HEK293 (cell line): ENCODE data around the gene PLCL1.

Experiments
- CTCF ChIA-PET: fragments of 350-600 bp; formaldehyde crosslinking; extraction: SDS; loops from one replicate; lab custom pipeline; 2021; ENCODE audit warnings: antibody characterized with exemption; lab: Yijun Ruan, JAX
- POLR2A ChIA-PET: fragments of 300-600 bp; formaldehyde crosslinking; extraction: SDS; loops from one replicate; lab custom pipeline; 2020; ENCODE audit warnings: antibody characterized with exemption, inconsistent platforms; lab: Yijun Ruan, JAX
- H3K27ac ChIP-seq: fragments of 200-500 bp; sonication (Bioruptor generic); 2 replicates; pipeline ENCODE4 v1.5.1; 2014; ENCODE audit warnings: low read depth, low read length, control low read depth, inconsistent platforms; ENCODE audit errors: extremely low read depth
- H3K36me3 ChIP-seq, 2 experiments: fragments of 200-500 bp in 1 of 2; sonication (Bioruptor generic) in 1 of 2; 1 replicate in 1 of 2; 2 replicates in 1 of 2; pipeline ENCODE4 v1.5.1; 2014 to 2017; ENCODE audit warnings: inconsistent platforms in 2 of 2, low read length in 2 of 2; ENCODE audit not compliant: control insufficient read depth in 2 of 2, insufficient read depth in 1 of 2
- H3K4me1 ChIP-seq: fragments of 200-500 bp; sonication (Bioruptor generic); 2 replicates; pipeline ENCODE4 v1.5.1; 2014; ENCODE audit warnings: mild to moderate bottlenecking, low read length, inconsistent platforms; ENCODE audit not compliant: control insufficient read depth, insufficient read depth
- H3K4me3 ChIP-seq: 2 replicates; pipeline ENCODE4 v1.5.1; 2011; ENCODE audit warnings: low read depth, mild to moderate bottlenecking, control low read depth, low read length, moderate library complexity
- H3K9me3 ChIP-seq: fragments of 200-500 bp; sonication (Bioruptor generic); 2 replicates; pipeline ENCODE4 v1.5.1; 2014; ENCODE audit warnings: low read depth, low read length, inconsistent platforms; ENCODE audit not compliant: control insufficient read depth, insufficient read depth
- FEZF1 ChIP-seq: fragments of 450-650 bp; formaldehyde crosslinking; IDR thresholded peaks from 2 replicates; pipeline ENCODE4 v1.5.1; 2016; ENCODE audit warnings: missing biosample characterization, missing genetic modification characterization
- KLF16 ChIP-seq: fragments of 450-650 bp; formaldehyde crosslinking; IDR thresholded peaks from 2 replicates; pipeline ENCODE4 v1.5.1; 2017; ENCODE audit warnings: missing biosample characterization, missing genetic modification characterization
- KLF7 ChIP-seq: fragments of 450-650 bp; formaldehyde crosslinking; IDR thresholded peaks from 2 replicates; pipeline ENCODE4 v1.5.1; 2016; ENCODE audit warnings: missing biosample characterization, missing genetic modification characterization, borderline replicate concordance
- SCRT2 ChIP-seq: fragments of 450-650 bp; formaldehyde crosslinking; IDR thresholded peaks from 2 replicates; pipeline ENCODE4 v1.5.1; 2016; ENCODE audit warnings: missing biosample characterization, missing genetic modification characterization
- ZBTB20 ChIP-seq: fragments of 450-650 bp; formaldehyde crosslinking; IDR thresholded peaks from 2 replicates; pipeline ENCODE4 v1.5.1; 2016; ENCODE audit warnings: missing biosample characterization, missing genetic modification characterization
- ZFHX2 ChIP-seq: fragments of 450-650 bp; formaldehyde crosslinking; conservative IDR thresholded peaks from 2 replicates; pipeline ENCODE4 v1.5.1; 2016; ENCODE audit warnings: missing biosample characterization, missing genetic modification characterization
- ZFP3 ChIP-seq: fragments of 450-650 bp; formaldehyde crosslinking; IDR thresholded peaks from 2 replicates; pipeline ENCODE4 v1.5.1; 2016; ENCODE audit warnings: low read depth, missing biosample characterization, missing genetic modification characterization
- ZNF112 ChIP-seq: fragments of 450-650 bp; formaldehyde crosslinking; IDR thresholded peaks from 2 replicates; pipeline ENCODE4 v1.5.0; 2017; ENCODE audit warnings: missing biosample characterization, missing genetic modification characterization
- ZNF133 ChIP-seq: fragments of 450-650 bp; formaldehyde crosslinking; IDR thresholded peaks from 2 replicates; pipeline ENCODE4 v1.5.1; 2016; ENCODE audit warnings: missing biosample characterization, missing genetic modification characterization
- ZNF140 ChIP-seq: fragments of 450-650 bp; formaldehyde crosslinking; IDR thresholded peaks from 2 replicates; pipeline ENCODE4 v1.5.1; 2016; ENCODE audit warnings: missing biosample characterization, missing genetic modification characterization
- ZNF157 ChIP-seq: fragments of 450-650 bp; formaldehyde crosslinking; IDR thresholded peaks from 2 replicates; pipeline ENCODE4 v1.5.1; 2016; ENCODE audit warnings: missing biosample characterization, missing genetic modification characterization
- ZNF16 ChIP-seq: fragments of 450-650 bp; formaldehyde crosslinking; IDR thresholded peaks from 2 replicates; pipeline ENCODE4 v1.5.1; 2016; ENCODE audit warnings: low read depth, missing biosample characterization, missing genetic modification characterization
- ZNF174 ChIP-seq: fragments of 450-650 bp; formaldehyde crosslinking; IDR thresholded peaks from 2 replicates; pipeline ENCODE4 v1.5.0; 2017; ENCODE audit warnings: missing biosample characterization, mild to moderate bottlenecking, missing genetic modification characterization
- ZNF248 ChIP-seq: fragments of 450-650 bp; formaldehyde crosslinking; IDR thresholded peaks from 2 replicates; pipeline ENCODE4 v1.5.1; 2017; ENCODE audit warnings: missing biosample characterization, missing genetic modification characterization
- ZNF266 ChIP-seq: fragments of 450-650 bp; formaldehyde crosslinking; IDR thresholded peaks from 2 replicates; pipeline ENCODE4 v1.5.1; 2016; ENCODE audit warnings: missing biosample characterization, missing genetic modification characterization, low read depth
- ZNF341 ChIP-seq: fragments of 450-650 bp; formaldehyde crosslinking; IDR thresholded peaks from 2 replicates; pipeline ENCODE4; 2016; ENCODE audit warnings: low read depth, missing biosample characterization, missing genetic modification characterization
- ZNF654 ChIP-seq: fragments of 450-650 bp; formaldehyde crosslinking; IDR thresholded peaks from 2 replicates; pipeline ENCODE4 v1.5.1; 2016; ENCODE audit warnings: low read depth, missing biosample characterization, missing genetic modification characterization
- ZNF677 ChIP-seq: fragments of 450-650 bp; IDR thresholded peaks from 2 replicates; pipeline ENCODE4 v1.5.0; 2018; ENCODE audit warnings: missing biosample characterization, mild to moderate bottlenecking, missing genetic modification characterization, moderate library complexity
- ZSCAN16 ChIP-seq: fragments of 450-650 bp; formaldehyde crosslinking; IDR thresholded peaks from 2 replicates; pipeline ENCODE4 v1.5.1; 2016; ENCODE audit warnings: missing biosample characterization, missing genetic modification characterization
- ZXDB ChIP-seq: fragments of 450-650 bp; formaldehyde crosslinking; IDR thresholded peaks from 2 replicates; pipeline ENCODE4 v1.5.1; 2016; ENCODE audit warnings: missing biosample characterization, missing genetic modification characterization
- TF ChIP-seq, protein P1 (sequence below): fragments of 450-650 bp; IDR thresholded peaks from 2 replicates; pipeline ENCODE4 v1.5.1; 2018; ENCODE audit warnings: missing biosample characterization, mild to moderate bottlenecking, missing genetic modification characterization
- TF ChIP-seq, protein P2 (sequence below): fragments of 450-650 bp; formaldehyde crosslinking; IDR thresholded peaks from 2 replicates; pipeline ENCODE4 v1.5.1; 2016; ENCODE audit warnings: missing biosample characterization, missing genetic modification characterization
- TF ChIP-seq, protein P3 (sequence below): fragments of 450-650 bp; formaldehyde crosslinking; IDR thresholded peaks from 2 replicates; pipeline ENCODE4 v1.5.1; 2016; ENCODE audit warnings: missing biosample characterization, missing genetic modification characterization

PLCL1 gene

DNA sequence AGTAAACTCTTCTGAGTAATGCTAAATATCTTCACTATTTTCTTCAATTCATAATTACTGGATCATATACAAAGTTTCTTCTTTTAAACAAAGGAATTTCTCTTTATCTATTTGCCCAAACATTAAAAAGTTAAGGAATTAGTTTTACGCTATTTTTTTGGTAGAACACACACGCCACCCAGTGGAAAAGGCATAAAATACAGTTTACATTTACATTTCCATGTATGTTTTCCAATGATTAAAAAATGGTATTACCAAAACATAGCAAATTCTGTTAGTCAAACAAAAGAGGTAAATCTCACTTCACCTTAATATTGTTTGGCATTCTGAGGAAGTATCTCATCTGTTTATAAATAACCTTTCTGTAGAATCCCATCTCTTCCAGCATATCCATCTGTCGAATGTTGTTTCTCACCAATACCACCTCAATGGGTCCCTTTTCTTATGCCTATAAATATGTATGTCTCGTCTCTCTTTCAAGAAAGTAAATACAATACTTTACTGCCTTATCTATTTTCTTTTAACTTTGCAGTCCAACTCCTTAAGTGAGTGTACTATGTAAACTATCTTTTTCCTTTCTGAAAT, 26.5 kb upstream of the PLCL1 start:
- Histone ChIP-seq H3K4me3 (no peak overlapping the region), H3K36me3 (no peaks in the 10 kb centered on the region)
- CTCF ChIA-PET, result interaction anchor here (0.6 to 2.8 kb wide), 8 partner anchors 60 to 665 kb away, joined by 3 to 11 read pairs (median 4); no protein-coding TSS in a partner anchor
- TF ChIP-seq ZNF157 (tag by site-specific recombination) (no peak), KLF7 (tag by site-specific recombination) (no peak), ZNF654 (tag by site-specific recombination) (peak; percentile 65)
- TF ChIP-seq, all 188 proteins: peak for 1
- POLR2A ChIA-PET, result interaction anchor here (0.6 kb wide), 1 partner anchor 987 kb away, joined by 4 read pairs; no protein-coding TSS in a partner anchor
- Histone ChIP-seq H3K9me3 (no peaks in the 10 kb centered on the region), H3K4me1 (no peaks in the 10 kb centered on the region), H3K27ac (no peak overlapping the region)

DNA sequence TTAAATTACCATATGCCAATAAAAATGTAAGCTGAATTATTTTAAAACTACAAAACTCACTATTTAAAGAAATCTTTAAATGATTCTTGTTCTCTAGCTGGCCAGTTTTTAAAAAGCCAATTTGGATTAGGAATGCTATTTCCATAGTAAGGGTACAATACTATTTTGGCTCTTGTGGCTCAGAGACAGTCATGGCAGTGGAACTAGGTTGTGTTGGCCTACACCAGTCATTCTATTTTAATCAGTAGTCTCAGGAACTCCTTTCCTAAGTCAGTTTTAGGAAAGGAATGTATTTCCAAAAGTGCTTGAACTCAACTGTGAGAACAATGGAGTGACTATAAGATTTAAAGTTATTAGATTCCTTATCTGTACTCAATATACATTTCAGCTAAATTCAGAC, 25.1 kb upstream of the PLCL1 start:
- no peaks in the 10 kb centered on the region for H3K9me3 ChIP-seq
- POLR2A ChIA-PET, result interaction anchor here (1.1 kb wide), 1 partner anchor 73 kb away, joined by 3 read pairs; no protein-coding TSS in a partner anchor
- TF ChIP-seq FEZF1 (tag by site-specific recombination) (no peak), ZNF140 (tag by site-specific recombination) (no peak)
- H3K27ac ChIP-seq, result no peak overlapping the region
- H3K36me3 ChIP-seq, result no peaks in the 10 kb centered on the region
- no peaks in the 10 kb centered on the region for H3K4me1 ChIP-seq
- H3K4me3 ChIP-seq, result no peak overlapping the region
- CTCF ChIA-PET, result interaction anchor here (0.7 to 2.8 kb wide), 6 partner anchors 14 to 1028 kb away, joined by 3 to 11 read pairs (median 3); no protein-coding TSS in a partner anchor

DNA sequence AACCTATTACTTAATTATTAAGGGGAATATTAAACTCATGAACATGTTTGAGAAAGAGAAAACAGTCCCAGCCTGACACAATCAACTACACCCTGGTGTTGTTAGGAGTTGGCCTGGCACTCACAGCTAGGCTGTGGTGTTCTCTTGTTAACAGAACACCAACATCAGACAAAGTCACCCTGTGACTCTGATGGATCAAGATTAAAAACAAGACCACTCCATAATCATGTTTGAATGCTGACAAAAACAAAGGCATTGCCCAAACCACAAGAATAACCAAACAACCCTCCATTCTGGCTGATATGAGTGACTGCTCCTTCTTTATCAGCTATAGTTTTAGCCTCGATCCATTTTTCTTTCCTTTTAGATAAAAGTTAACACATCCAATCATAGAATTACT, 22.3 kb upstream of the PLCL1 start:
- Histone ChIP-seq H3K27ac (no peak overlapping the region), H3K9me3 (no peaks in the 10 kb centered on the region), H3K36me3 (no peaks in the 10 kb centered on the region), H3K4me1 (no peaks in the 10 kb centered on the region), H3K4me3 (no peak overlapping the region)
- ChIA-PET POLR2A (interaction anchor here (1.5 kb wide), 1 partner anchor 266 kb away, joined by 3 read pairs; the partner anchor contains the start of gene MOB4), CTCF (interaction anchor here (0.5 to 0.6 kb wide), 2 partner anchors 17 to 448 kb away, joined by 3 read pairs; no protein-coding TSS in a partner anchor)
- TF ChIP-seq ZXDB (tag by site-specific recombination), result no peak
- peak; percentile 87 for TF ChIP-seq ZSCAN16 (tag by site-specific recombination)

DNA sequence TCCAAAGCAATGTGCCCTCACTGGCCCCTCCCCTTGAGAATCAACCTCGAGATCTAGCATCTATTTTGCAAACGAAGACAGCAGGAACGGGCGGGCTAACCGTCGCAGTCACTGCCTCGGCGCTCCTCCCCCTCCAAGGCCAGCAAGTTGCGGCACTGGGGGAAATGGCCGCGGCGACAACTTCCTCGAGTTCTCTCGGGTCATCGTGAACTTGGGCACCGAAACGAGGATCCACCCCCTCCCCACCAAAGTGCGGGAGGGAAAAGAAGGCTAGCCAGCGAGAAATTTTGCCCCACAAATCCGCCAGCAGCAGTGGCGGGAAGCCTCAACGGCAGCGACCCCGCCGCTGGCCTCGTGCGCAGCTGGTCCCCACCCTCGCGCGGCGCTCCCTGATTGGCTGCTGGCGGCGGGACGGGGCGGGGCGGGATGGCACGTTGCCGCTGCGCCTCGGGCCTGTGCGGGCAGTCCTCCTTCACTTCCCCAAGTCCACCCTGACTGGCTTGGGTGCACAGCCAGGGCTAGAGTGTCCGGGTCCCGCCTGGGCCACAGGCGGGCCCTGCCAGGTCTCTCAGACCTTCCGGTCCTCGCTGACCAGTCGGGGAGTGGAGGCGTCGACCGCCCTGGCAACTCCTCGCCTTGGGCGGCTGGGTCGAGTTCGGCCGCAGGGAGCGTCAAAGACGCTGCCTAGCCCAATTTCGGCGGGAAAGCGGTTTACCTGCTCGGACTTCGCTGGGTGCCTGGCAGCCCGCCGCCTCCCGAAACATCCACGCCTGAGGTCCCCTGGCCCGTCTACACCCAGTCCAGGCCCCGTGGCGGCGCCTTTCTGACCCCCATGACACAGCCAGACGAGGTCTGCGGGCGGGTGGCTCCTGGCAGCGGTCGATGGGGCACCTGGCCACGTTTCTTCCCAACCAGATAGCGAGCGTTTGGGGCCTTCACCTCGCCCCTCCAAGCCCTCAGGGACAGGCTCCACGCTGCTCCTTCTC, 19.1 kb upstream of the PLCL1 start, which contains the start of gene BOLL:
TSS of gene BOLL (minus strand) at position 364 of the 986 bp plus-strand sequence. CDS start 3,469 bp downstream, outside the sequence.
- H3K4me1 ChIP-seq, result no peaks in the 10 kb centered on the region
- no peaks in the 10 kb centered on the region for H3K9me3 ChIP-seq
- no peak within 1 kb of the TSS for H3K27ac ChIP-seq
- H3K4me3 ChIP-seq, result peak within 1 kb of the TSS; percentile 19
- POLR2A ChIA-PET, result no interaction called here
- CTCF ChIA-PET, result no interaction called here
- H3K36me3 ChIP-seq, result no peaks in the 10 kb centered on the region
- no peak for TF ChIP-seq SCRT2 (tag by site-specific recombination)
- TF ChIP-seq, protein P1, sequence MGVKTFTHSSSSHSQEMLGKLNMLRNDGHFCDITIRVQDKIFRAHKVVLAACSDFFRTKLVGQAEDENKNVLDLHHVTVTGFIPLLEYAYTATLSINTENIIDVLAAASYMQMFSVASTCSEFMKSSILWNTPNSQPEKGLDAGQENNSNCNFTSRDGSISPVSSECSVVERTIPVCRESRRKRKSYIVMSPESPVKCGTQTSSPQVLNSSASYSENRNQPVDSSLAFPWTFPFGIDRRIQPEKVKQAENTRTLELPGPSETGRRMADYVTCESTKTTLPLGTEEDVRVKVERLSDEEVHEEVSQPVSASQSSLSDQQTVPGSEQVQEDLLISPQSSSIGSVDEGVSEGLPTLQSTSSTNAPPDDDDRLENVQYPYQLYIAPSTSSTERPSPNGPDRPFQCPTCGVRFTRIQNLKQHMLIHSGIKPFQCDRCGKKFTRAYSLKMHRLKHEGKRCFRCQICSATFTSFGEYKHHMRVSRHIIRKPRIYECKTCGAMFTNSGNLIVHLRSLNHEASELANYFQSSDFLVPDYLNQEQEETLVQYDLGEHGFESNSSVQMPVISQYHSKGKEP (tag by site-specific recombination), result no peak
- no peak for TF ChIP-seq ZFHX2 (tag by site-specific recombination)
- no peak for TF ChIP-seq ZBTB20 (tag by site-specific recombination)
- TF ChIP-seq, protein P2, sequence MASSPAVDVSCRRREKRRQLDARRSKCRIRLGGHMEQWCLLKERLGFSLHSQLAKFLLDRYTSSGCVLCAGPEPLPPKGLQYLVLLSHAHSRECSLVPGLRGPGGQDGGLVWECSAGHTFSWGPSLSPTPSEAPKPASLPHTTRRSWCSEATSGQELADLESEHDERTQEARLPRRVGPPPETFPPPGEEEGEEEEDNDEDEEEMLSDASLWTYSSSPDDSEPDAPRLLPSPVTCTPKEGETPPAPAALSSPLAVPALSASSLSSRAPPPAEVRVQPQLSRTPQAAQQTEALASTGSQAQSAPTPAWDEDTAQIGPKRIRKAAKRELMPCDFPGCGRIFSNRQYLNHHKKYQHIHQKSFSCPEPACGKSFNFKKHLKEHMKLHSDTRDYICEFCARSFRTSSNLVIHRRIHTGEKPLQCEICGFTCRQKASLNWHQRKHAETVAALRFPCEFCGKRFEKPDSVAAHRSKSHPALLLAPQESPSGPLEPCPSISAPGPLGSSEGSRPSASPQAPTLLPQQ (tag by site-specific recombination), result no peak
- TF ChIP-seq, protein P3, sequence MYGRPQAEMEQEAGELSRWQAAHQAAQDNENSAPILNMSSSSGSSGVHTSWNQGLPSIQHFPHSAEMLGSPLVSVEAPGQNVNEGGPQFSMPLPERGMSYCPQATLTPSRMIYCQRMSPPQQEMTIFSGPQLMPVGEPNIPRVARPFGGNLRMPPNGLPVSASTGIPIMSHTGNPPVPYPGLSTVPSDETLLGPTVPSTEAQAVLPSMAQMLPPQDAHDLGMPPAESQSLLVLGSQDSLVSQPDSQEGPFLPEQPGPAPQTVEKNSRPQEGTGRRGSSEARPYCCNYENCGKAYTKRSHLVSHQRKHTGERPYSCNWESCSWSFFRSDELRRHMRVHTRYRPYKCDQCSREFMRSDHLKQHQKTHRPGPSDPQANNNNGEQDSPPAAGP (tag by site-specific recombination), result no peak
- TF ChIP-seq ZNF677, result no peak
- TF ChIP-seq KLF16 (tag by site-specific recombination), result no peak
- no peak for TF ChIP-seq ZNF341 (tag by site-specific recombination)
- no peak for TF ChIP-seq ZFP3
- no peak for TF ChIP-seq ZNF174 (tag by site-specific recombination)
- no peak for TF ChIP-seq ZNF266 (tag by site-specific recombination)
- no peak for TF ChIP-seq ZNF16 (tag by site-specific recombination)
- no peak for TF ChIP-seq ZNF133 (tag by site-specific recombination)
- no peak for TF ChIP-seq ZNF248 (tag by site-specific recombination)
- no peak for TF ChIP-seq ZNF112 (tag by site-specific recombination)
